Measurements from ENCODE around the gene METTL25B.

GRCh38 chr1:156712626-156713025 lies 15.6 kb upstream of the METTL25B start:
- TF ChIP-seq ZFP1 (CRISPR knock-in tag; IDR thresholded peaks at IDR 0.05) = no peak
- no peak for TF ChIP-seq SSRP1 (CRISPR knock-in tag; IDR thresholded peaks at IDR 0.05)
- no peak for TF ChIP-seq ZNF580 (CRISPR knock-in tag; IDR thresholded peaks at IDR 0.05; ENCODE audit: borderline replicate concordance, low read depth)
- no peak for TF ChIP-seq ZNF280D (CRISPR knock-in tag; IDR thresholded peaks at IDR 0.05)
- TF ChIP-seq THAP7 (CRISPR knock-in tag; IDR thresholded peaks at IDR 0.05) = no peak
- no peak for TF ChIP-seq NR2F2 (IDR thresholded peaks at IDR 0.05; ENCODE audit: borderline replicate concordance, low read depth)
- TF ChIP-seq TAF1 (CRISPR knock-in tag; IDR thresholded peaks at IDR 0.05) = no peak
- no peak for TF ChIP-seq ZFP41 (CRISPR knock-in tag; IDR thresholded peaks at IDR 0.05; ENCODE audit: borderline replicate concordance)
- TF ChIP-seq CTCF (CRISPR knock-in tag; IDR thresholded peaks at IDR 0.05) = no peak
- TF ChIP-seq NBN (conservative IDR thresholded peaks at IDR 0.05) = no peak
- no peak for TF ChIP-seq FOXP4 (CRISPR knock-in tag; IDR thresholded peaks at IDR 0.05)
- no peak for TF ChIP-seq ATF4 (CRISPR knock-in tag; IDR thresholded peaks at IDR 0.05)
- TF ChIP-seq ATF2 (CRISPR knock-in tag; IDR thresholded peaks at IDR 0.05) = no peak
- no peak for TF ChIP-seq KDM5B (CRISPR knock-in tag; IDR thresholded peaks at IDR 0.05; ENCODE audit: borderline replicate concordance)

Measured in HepG2 (cell line).